Muscle of arm (tissue), 12 donors: ENCODE measurements around the gene BMP8A. TPM values are rescaled to one million over a fixed set of nuclear protein-coding genes. Genes with fewer than 3 reads are reported as not detected.
"Not testable (repeated sequence)": the region's sequence is repeated elsewhere in the genome, so short reads cannot be mapped to it uniquely, and the experiment has no call there.

Experiments
- DNase-seq: peaks from one replicate; pipeline ENCODE4 v3.0.0-alpha.2; 2013
- polyA plus RNA-seq, 12 donors: library from polyadenylated mRNA; unstranded; fragments of 120-200 nt; gene quantifications; one replicate each; pipeline ENCODE4 v1.2.1, GENCODE V29; 2013; ENCODE audit not compliant: insufficient read length in 12 of 12

Gene BMP8A
- polyA plus RNA-seq, 12 donors, result 0.16 to 0.72 (median 0.49) TPM; not detected in 3

- DNase-seq, result no peak
Observed at GRCh38 chr1:39481289-39481688, 10.1 kb upstream of the BMP8A start.

GRCh38 chr1:39483276-39483675 is 8.2 kb upstream of the BMP8A start:
- DNase-seq, result no peak

- DNase-seq, result no peak
Observed at GRCh38 chr1:39484564-39484963, 6.9 kb upstream of the BMP8A start.

GRCh38 chr1:39485046-39485803 is 6.2 kb upstream of the BMP8A start:
- DNase-seq, result no peak

- no peak for DNase-seq
Observed at GRCh38 chr1:39488012-39488545, 3.4 kb upstream of the BMP8A start.

DNA sequence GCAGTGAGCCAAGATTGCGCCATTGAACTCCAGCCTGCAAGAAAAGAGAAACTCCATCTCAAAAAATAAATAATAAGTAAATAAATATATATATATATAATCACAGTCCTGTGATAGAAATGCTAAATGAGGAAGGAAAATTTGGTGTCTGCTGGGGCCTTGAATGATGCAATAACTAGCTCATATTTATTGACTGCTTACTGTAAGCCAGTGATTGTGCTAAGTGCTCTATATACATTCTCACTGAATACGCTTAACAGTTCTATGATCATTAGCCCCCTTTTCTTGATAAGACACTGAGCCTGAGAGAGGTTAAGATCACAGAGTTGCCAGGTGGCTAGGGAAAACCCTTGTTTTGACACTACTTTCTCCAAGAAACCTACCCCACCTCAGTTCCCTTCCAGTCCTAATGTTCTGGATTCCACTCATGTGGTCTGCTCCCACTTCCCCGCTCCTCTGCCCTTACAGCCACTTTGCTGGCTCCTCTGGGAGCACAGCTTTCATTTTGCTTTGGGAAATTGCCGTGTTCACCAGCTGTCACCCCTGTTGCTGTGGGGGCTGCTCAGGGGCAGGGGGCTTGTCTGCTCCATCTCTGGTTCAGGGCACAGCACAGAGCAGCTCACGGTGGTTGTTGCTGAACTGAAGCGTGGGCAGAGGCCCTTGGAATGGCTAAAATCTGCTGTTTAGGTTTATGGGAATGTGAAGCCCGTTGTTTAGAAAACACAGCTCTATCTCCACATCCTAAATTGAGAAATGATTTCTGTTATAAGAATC is 2.5 kb upstream of the BMP8A start:
- DNase-seq, result no peak

GRCh38 chr1:39489567-39490239 is 1.7 kb upstream of the BMP8A start:
- DNase-seq, result no peak

DNA sequence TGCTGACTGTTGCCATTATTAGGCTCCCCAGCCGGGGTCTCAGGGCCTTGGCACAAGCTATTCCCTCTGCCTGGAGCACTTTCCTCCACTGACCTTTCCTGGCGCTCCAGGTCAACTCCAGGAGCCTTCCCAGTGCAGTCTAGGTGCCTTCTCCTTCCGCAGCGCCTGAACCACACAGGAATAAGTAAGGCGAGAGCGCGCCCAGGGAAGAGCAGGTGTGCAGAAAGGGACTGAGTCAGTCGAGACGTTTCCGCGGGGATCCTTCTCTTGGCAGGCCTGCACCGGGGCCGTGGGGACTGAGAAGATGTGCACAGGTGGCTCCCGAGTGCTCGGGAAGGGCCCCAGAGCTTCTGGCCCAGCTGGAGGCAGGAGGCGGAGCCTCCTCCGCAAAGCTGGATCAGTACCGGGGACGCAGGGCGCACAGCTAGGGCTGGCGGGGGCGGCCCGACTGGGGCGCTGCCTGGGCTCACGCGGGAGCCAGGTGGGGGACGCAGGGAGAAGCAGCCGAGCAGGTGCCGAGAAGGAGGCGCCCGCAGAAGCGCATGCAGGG is 765 bp upstream of the BMP8A start:
- no peak for DNase-seq

- not testable (repeated sequence) for DNase-seq
Observed at GRCh38 chr1:39492118-39493042, 944 bp downstream of the BMP8A start.

DNA sequence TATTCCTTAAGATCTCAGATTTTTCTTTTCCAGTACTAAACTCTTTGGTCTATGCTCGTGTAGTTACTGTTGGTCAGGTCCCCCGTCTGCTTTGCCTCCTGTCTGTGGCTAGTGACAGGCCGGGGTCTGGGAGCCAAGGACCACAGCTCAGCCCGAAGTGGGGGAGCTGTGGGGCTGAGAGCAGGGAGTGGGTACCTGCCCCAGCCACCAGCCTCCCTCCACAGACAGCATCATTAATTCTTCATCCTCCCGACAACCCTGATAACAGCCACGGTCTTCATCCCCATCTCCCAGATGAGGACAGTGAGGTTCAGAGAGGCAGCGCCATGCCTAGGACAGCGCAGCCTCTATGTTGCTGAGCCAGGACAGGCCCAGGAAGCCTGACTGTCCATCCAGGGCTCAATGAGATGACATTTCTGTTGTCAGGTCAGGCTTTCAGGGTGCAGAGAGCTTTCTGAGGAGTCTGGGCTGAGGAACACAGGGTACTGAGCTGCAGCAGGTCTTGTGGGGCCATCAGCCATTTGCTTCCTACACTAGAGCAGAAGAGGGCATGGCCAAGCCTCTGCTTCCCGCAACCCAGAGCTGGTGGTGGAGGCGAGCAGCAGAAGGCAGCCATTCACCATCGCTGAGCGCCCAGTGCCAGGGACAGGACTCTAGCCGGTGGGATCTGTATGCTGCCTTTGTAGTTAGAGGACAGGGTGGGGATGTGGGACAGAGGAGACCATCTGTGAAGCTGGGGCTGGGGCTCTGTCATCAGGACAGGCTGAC is 1.8 kb downstream of the BMP8A start:
- DNase-seq, result not testable (repeated sequence)

DNA sequence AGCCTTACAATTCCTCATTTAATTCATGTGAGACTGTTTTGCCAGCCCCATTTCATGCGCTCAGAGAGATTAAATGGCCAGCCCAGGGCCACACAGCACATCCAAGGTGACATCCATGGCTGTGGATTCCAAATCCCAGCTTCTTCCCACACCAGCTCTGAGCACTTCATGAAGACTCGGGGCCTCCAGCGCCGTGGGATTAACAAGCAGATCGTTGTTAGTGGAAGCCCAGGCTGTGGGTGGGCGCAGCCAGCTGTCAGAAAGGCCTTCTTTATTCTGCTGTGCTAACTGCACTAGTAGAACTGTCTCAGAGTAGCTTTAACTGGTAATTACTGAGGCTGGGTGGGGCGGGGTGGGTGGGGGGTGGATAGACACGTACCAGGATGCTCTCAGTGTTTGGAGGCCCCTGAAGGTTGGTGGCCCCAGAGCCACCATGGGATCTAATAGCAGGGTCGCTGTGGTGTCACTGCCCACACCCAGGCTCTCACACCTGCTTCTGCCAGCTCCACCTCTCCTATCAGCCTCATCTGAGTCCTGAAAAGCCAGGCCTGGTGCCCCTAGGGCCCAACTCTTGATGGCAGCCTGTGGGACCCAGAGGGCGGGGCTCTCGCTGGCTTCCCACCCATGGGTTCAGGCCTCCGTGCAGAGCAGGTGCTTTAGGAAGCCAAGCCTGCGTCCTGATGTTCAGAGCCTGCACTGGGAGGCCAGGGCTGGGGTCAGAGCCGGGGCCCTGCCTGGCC is 3.4 kb downstream of the BMP8A start:
- no peak for DNase-seq

GRCh38 chr1:39496520-39496919 is 5.1 kb downstream of the BMP8A start:
- not testable (repeated sequence) for DNase-seq

- no peak for DNase-seq
Observed at GRCh38 chr1:39497585-39497984, 6.1 kb downstream of the BMP8A start.

GRCh38 chr1:39498096-39498710 is 6.8 kb downstream of the BMP8A start:
- DNase-seq, result not testable (repeated sequence)

DNA sequence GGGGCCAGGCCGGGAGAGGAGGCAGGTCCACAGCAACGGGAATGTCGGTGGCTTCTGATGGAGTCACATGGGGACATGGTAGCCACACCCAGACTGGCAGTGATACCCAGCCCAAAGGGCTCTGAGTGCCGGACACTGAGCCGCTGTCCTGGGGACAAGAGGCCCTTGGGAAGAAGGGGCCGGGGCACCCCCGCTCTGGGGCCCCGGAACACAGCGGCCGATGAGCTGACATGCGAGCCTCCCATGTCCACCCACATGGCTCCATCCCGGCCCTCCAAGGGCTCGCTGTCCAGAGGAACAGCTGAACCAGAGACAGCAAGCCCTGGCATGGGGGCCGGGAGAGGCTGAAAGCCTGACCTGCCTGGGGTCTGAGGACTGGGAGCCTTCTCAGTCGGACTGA is 7.4 kb downstream of the BMP8A start:
- DNase-seq, result not testable (repeated sequence)

DNA sequence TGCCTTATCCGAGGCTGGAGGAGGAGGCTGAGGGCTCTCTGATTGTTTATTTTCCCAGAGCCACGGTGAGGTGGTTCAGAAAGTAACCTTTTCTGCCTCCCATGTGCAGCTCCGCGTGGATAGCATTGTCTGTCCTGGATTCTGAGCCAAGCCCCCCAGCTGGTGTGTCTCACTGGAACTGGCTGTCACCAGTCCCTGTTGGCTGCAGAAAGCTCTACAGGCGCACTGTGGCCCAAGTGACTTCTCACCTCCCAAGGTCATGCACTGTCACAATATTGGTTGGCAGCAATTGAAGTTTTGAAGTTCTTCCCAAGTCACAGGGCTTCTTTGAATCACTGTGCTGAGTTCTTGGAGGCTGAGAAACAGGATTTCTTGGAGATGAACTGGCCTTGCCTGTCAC is 8.2 kb downstream of the BMP8A start:
- no peak for DNase-seq

DNA sequence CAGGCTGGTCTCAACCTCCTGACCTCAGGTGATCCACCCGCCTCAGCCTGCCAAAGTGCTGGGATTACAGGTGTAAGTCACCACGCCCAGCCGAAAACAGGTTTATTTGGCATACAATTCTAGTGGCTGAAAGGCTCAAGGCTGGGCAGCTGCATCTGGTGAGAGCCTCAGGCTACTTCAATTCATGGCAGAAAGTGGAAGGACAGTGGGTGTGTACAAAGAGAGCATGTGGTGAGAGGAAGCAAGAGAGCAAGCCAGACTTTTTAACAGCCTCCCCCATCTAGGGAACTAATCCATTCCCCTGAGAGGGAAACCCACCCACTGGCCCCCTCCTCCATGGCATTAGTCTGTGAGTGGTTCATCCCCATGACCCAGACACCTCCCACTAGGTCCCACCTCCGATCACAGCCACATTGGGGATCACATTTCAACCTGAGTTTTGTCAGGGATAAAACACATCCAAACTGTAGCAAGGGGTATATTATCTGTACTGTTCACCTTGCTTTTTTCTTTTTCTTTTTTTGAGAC is 9.5 kb downstream of the BMP8A start:
- no peak for DNase-seq

GRCh38 chr1:39501666-39502065 is 10.2 kb downstream of the BMP8A start:
- no peak for DNase-seq

DNA sequence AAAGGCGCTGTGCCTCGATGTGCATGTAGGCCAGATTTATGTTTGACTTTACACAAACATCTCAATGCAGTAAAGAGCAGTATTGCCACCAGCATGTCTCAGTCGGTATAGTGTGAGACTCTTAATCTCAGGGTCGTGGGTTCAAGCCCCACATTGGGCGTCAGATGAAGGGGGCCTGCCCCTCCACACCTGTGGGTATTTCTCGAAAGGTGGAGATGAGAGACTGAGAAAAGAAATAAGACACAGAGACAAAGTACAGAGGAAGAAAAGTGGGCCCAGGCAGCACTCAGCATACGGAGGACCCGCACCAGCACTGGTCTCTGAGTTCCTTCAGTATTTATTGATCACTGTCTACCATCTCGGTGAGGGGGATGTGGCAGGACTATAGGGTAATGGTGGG is 13.0 kb downstream of the BMP8A start:
- DNase-seq, result not testable (repeated sequence)
